HG03280 (cell line): Measurements from ENCODE around the gene AGAP1.

Source experiments
- ATAC-seq: cut with Tn5 transposase; IDR thresholded peaks from one replicate; pipeline ENCODE4 v1.9.1; 2021; ENCODE audit warnings: mild to moderate bottlenecking, moderate library complexity; ENCODE audit not compliant: unreplicated experiment

AGAP1 gene

DNA sequence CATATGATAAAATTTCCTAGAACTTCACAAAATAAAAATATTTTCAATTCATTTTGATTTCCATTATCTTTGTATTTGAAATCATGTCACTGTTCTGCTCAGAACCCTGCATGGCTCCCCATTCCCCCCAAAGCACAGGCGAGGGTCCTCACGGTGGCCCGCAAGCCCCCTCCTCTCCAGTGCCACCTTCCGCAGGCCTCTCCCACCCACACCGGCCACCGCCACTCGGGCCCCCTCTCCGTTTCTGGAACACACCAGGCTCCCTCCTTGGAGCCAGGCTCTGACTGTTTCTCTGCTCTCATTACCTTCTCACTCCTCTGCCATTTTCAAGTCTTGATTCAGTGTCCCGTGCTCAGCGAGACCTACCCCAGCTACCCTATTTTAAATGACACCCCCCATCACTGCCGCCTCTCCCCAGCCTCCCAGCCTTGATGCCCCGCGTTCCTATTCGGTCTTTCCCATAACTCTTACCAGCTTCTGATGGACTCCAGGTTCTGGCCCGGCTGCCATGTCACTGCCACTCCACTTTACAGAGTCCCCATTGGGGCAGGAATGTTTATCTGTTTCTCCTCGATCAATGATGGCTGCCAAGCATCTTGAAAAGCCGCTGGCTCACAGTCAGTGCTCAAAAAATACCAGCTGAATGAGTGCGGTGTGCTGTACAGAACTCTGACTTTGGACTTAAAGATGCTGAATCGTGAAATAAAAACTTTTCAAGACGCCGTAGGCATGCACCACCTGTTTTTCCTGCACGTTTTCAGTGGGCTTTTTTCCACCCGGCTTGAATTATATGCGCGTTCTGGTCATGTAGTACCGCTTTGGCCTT, 473.3 kb downstream of the AGAP1 start:
- ATAC-seq, result no peak

- no peak for ATAC-seq
Measured at GRCh38 chr2:235968155-235968554, 474.3 kb downstream of the AGAP1 start.

DNA sequence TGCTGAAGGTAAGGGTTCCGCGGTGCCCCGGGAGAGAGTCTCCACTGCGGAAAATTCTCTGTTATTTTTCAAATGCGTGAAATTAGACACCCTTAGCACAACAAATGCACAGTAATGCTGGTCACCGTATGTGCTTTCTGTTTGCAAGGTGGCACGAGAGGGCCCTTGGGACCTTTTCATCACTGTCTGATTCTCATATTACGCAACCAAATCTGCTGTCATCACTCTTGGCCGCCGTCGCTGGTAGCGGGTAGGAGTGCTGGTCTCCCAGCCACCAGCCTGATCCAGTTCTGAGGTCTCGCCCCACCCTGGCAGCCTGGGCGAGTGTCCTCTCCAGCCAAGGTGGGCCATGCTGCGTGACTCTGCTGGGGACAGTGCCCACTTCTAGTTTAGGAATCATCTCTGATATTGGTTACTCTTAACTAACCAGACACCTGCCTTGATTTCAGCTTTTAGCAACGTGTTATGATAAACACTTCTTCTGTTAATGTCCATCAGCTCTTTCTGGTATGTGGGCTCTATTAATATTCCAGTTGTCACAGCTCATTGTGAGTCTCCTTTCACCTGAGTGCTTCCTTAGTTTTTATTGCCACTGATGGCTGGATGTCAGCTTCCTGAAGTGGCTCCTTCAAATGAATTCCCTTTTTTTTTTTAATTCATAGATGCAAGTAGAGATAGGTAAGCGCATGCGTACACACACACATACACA, 474.9 kb downstream of the AGAP1 start:
- no peak for ATAC-seq

GRCh38 chr2:235970204-235971040, 476.6 kb downstream of the AGAP1 start:
- no peak for ATAC-seq

DNA sequence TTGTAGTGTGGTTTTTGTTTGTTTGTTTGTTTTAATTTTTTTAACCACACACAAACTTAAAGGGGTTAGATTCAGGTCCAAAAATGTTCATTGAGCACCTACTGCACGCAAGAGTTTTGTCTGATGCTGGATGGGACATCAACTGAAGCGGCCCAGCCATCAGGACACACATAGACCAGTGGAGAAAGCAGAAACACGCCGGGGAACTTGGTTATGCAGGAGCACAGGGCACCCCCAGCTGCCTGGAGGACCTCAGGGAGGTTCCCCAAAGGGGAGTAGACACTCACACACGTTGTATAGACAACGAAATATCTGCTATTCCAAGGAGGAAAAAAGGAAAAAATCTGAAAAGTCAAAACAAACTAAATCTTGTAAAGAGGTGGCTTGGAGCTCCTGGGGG, 482.7 kb downstream of the AGAP1 start:
- ATAC-seq, result no peak

- no peak for ATAC-seq
Measured at GRCh38 chr2:235976956-235977355, 483.1 kb downstream of the AGAP1 start.

GRCh38 chr2:235977445-235977844, 483.6 kb downstream of the AGAP1 start:
- ATAC-seq, result no peak

- ATAC-seq, result no peak
Measured at GRCh38 chr2:235978022-235978421, 484.2 kb downstream of the AGAP1 start.

DNA sequence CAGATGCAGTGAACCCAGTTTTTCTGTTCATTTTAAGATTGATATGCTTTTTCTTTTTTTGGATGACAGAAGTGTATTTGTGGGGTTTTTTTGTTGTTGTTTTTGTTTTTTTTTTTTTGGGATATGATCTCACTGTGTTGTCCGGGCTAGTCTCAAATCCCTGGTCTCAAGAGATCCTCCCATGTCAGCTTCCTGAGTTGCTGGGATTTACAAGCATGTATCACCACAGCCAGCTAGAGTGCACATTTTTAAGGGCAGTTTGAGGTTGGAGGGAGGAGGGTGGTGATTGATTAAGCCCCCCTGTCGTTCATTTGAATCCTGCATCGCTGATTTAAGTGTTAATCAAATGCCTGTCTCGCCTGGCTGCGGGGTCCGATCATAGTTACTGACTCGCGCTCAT, 485.2 kb downstream of the AGAP1 start:
- ATAC-seq, result no peak

DNA sequence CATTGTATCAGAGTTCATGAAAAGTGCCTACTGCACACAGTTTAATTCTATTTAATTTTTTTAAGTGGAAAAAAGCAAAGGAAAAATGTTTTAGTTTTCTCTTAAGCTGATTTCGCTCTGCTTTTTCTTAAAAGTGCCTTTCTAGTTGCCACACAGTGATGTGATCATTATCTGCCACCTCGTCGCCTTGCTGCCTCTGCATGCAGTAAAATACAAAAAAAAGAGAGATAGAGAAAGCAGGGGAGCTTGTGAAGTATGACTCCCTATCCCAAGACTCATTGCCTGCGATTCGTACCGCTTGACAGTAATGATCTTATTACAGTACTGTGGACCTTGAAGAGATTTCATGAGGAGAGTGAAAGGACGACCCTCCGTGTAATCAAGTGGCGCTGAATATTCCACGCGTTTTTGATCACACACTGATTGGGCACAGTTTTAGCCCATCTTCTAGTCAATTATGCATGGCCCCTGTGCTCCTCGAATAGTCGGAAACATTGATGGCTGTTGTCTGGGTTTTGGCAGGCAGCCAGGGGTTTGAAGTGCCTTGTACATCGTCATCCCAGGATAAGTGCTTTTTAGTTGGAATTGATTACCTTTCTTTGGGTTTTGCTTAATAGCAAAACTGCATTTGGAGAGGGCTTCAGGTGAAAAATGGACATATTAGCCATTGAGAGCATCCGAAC, 486.1 kb downstream of the AGAP1 start:
- ATAC-seq, result no peak

- ATAC-seq, result no peak
Measured at GRCh38 chr2:235981631-235982030, 487.8 kb downstream of the AGAP1 start.

DNA sequence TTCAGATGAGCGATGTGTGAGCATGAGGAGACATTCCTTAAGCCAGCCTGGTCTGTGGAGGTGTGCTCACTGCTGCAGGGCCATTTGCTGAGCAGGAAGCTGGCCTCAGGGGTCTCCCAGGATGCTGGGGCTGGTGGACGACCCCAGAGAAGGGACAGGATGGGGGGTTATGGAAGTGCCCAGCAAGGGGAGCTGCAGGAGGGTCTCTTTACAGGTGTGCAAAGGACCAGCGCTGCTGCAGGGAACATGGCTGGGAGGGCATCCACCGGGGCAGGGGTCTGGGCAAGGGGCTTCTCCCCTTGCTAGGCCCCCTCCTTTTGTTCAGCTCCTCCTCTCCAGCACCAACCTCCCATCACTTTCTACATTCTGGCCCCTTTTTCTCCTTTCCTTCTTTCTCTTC, 489.2 kb downstream of the AGAP1 start:
- no peak for ATAC-seq

DNA sequence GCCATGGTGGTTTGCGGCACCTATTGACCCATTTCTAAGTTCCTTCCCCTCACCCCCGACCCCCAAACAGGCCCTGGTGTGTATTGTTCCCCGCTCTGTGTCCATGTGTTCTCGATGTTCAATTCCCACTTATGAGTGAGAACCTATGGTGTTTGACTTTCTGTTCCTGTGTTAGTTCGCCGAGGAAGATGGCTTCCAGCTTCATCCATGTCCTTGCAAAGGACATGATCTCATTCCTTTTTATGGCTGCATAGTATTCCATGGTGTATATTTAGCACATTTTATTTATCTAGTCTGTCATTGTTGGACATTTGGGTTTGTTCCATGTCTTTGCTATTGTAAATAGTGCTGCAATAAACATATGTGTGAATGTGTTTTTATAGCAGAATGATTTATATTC, 490.7 kb downstream of the AGAP1 start:
- ATAC-seq, result no peak

DNA sequence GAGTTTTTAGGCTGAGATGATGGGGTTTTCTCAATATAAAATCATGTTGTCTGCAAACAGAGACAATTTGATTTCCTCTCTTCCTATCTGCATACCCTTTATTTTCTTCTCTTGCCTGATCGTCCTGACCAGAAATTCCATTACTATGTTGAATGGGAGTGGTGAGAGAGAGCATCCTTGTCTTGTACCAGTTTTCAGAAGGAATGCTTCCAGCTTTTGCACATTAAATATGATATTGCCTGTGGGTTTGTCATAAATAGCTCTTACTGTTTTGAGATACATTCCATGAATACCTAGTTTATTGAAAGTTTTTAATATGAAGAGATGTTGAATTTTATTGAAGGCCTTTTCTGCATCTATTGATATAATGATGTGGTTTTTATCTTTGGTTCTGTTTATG, 492.5 kb downstream of the AGAP1 start:
- ATAC-seq, result no peak

DNA sequence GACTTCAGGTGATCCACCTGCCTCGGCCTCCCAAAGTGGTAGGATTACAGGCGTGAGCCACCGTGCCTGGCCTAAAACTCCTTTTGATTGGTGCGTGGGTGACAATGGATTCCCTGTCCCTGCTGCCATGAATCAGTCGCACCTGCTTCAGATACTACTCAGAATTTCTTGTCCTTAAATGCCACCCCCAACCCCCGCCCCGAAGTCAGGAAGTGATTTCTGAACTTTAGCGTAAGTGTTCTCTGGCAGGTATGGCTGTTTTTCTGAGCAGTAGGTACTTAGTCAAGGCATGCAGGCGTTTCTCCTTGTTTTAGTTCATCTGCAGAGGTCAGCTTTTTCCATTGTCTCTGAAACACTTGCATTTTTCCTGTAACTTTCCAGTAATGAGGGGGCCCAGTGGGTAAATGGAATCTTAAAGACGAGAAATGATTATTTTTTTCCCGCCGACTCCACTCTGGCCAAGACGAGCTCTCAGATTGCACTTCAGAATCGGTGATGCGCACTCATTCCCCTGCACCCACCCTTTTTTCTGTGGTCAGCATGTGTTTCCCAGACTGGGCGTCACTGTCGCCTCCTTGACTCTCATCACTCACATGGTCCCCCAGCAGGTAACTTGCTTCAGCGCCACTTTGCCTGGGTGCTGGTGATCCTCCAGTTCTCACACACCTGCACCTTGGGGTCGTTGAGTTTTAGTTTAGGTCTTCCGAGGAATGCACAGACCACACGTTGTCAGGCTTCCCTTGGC, 494.6 kb downstream of the AGAP1 start:
- ATAC-seq, result no peak

- no peak for ATAC-seq
Measured at GRCh38 chr2:235989591-235989990, 495.7 kb downstream of the AGAP1 start.

DNA sequence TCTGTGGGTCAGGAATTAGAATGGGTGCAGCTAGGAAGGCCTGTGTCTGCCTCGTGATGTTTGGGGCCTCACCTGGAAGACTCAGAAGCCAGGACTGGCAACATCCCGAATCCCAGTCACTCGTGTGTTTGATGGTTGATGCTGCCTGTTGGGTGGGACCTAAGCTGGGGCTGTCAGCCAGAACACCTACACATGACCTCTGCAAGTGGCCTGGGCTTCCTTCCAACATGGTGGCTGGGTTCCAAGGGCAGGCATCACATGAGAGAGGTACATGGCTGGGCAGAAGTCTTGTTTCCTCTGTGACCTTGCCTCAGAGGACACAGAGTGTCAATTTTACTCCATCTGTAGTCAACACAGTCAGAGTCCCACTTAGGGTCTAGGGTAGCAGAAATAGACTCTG, 496.5 kb downstream of the AGAP1 start:
- no peak for ATAC-seq

DNA sequence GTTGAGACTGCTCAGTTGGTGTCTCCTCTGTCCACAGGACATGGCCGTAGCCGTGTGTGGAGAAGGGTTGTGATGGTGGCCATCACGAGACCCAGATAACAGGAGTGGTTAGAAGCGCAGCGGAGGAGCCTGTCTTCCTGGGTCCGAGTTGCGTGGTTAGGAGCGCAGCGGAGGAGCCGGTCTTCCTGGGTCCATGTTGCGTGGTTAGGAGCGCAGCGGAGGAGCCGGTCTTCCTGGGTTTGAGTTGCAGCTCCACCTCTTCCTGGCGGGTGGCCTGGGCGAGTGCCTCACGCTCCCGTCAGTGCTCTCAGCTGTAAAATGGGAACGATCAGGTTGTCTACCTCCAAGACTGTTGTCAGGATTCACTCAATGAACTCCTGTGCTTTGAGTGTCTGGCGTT, 498.2 kb downstream of the AGAP1 start:
- no peak for ATAC-seq

GRCh38 chr2:235996419-235996818, 502.6 kb downstream of the AGAP1 start:
- no peak for ATAC-seq

- no peak for ATAC-seq
Measured at GRCh38 chr2:235999011-235999410, 505.2 kb downstream of the AGAP1 start.
